Heart right ventricle (tissue), 16 donors: ENCODE results near the gene CUTC. TPM values are rescaled to one million over a fixed set of nuclear protein-coding genes. Genes with fewer than 3 reads are reported as not detected.

ENCODE experiments used
- ATAC-seq, 8 donors: fragments of 200-7000 bp; cut with Tn5 transposase; one replicate each; pipeline ENCODE4 v1.9.1; 2020; ENCODE audit warnings: mild to moderate bottlenecking in 8 of 8, moderate library complexity in 8 of 8, moderate number of reproducible peaks in 1 of 8
- DNase-seq, 2 donors: peaks; one replicate each; pipeline ENCODE4 v3.0.0-alpha.2; 2020
- H3K27ac ChIP-seq, 10 donors: fragments of 200-600 bp; sonication (generic) in 2 of 10; one replicate each; pipeline versions ENCODE4 v1.5.0 to v1.8.0; 2020 to 2022; ENCODE audit warnings: mild to moderate bottlenecking in 3 of 10
- H3K27me3 ChIP-seq, 7 donors: fragments of 200-600 bp; one replicate each; pipeline ENCODE4 v1.8.0; 2021 to 2022; ENCODE audit warnings: mild to moderate bottlenecking in 2 of 7
- H3K36me3 ChIP-seq, 9 donors: fragments of 200-600 bp; sonication (generic) in 1 of 9; one replicate each; pipeline versions ENCODE4 v1.5.0 to v1.8.0; 2020 to 2022; ENCODE audit warnings: mild to moderate bottlenecking in 2 of 9
- H3K4me1 ChIP-seq, 9 donors: fragments of 200-600 bp; sonication (generic) in 1 of 9; one replicate each; pipeline versions ENCODE4 v1.5.0 to v1.8.0; 2020 to 2022; ENCODE audit warnings: mild to moderate bottlenecking in 4 of 9
- H3K4me3 ChIP-seq, 10 donors: fragments of 200-600 bp; sonication (generic) in 2 of 10; one replicate each; pipeline versions ENCODE4 v1.5.0 to v1.8.0; 2020 to 2022; ENCODE audit warnings: mild to moderate bottlenecking in 7 of 10, moderate library complexity in 2 of 10
- H3K9me3 ChIP-seq, 11 donors: fragments of 200-600 bp in 10 of 11; sonication (generic) in 2 of 11; one replicate each; pipeline versions ENCODE4 v1.5.0 to v1.8.0; 2013 to 2022; ENCODE audit warnings: mild to moderate bottlenecking in 2 of 11, control low read depth in 1 of 11, moderate library complexity in 1 of 11
- CTCF ChIP-seq, 9 donors: fragments of 200-600 bp; sonication (generic) in 2 of 9; IDR thresholded peaks; one replicate each; pipeline versions ENCODE4 v1.5.0 to v1.8.0; 2021 to 2022; ENCODE audit warnings: antibody characterized with exemption in 9 of 9, mild to moderate bottlenecking in 5 of 9, moderate library complexity in 1 of 9
- WGBS, 2 donors: extraction: QIAGEN DNeasy Blood & Tissue Kit; methylation state at CpG; one replicate each; pipeline ENCODE4 v1.1.7; 2013; ENCODE audit warnings: inconsistent platforms in 1 of 2; 5-methylcytosine and 5-hydroxymethylcytosine counted together
- intact Hi-C, 10 donors: fragments of 100-400 bp; cut with DNase I; formaldehyde crosslinking; loops; one replicate each; pipeline versions ENCODE4 v1.11.1 to v1.14.2; 2022
- polyA plus RNA-seq, 2 donors: library from polyadenylated mRNA; stranded (reverse); fragments of 200-250 nt; gene quantifications; one replicate each; pipeline ENCODE4 v1.2.3, GENCODE V29; 2013
- total RNA-seq, 10 donors: library from RNA; stranded (reverse); fragmentation: NEBNext Ultra II Directional in 3 of 10; extraction: Animal tissue kit (Norgen Biotek cat#: 25700) in 3 of 10; gene quantifications; one replicate each; pipeline versions ENCODE4 v1.2.1 to v1.2.4, GENCODE V29; 2021 to 2023
- donor health status: Arrhythmogenic right ventricular cardiomyopathy.
- donor health status: ischemic (EF 13 %, LVEDD 7.1; RV severe dilation, severe dysfunction).
- donor health status: healthy with polysubstance abuse.
- donor health status: DM: no; HTN: yes; CAD: no.
- donor health status: DM: no; HTN: no; CAD: no.
- donor health status: ischemic (EF 25% LVEDD 6.9; RV normal size, moderate dysfunction).
- donor health status: ischemic (EF 25% LVEDD 5.7; RV mildly dilated, moderate dysfunction).
- donor health status: healthy.
- donor health status: DM: yes; HTN: yes; CAD: no.
- donor health status: Ischemic cardiomyopathy.
- donor health status: ischemic (EF 35%, LVEDD 5.7; RV mildly dilated, moderate dysfunction).
- donor health status: nonischemic (EF 11% LVEDD 7.7; RV severe dilation, severe dysfunction).
- donor health status: DM: yes; HTN: yes; CAD: no.
- donor health status: PGD.
- donor health status: ischemic (EF 29% LVEDD 5.4; RV normal size, mild dysfunction).
- donor health status: nonischemic (EF 23%, LVEDD 6.1; RV moderate dilation, normal function).

CUTC gene
- total and polyA plus RNA-seq, 12 donors: 29.7 to 43.7 (median 35.7) TPM

- Histone ChIP-seq H3K4me1 (peaks cover 0 to 10% (median 0%) of the 10 kb centered on the region in 9 donors), H3K36me3 (peaks cover 0 to 88% (median 12%) of the 10 kb centered on the region in 9 donors), H3K9me3 (no peaks in the 10 kb centered on the region), H3K4me3 (no peak overlapping the region), H3K27ac (no peak overlapping the region), H3K27me3 (no peaks in the 10 kb centered on the region)
- ATAC-seq (no peak), DNase-seq (no peak)
- TF ChIP-seq CTCF (IDR thresholded peaks at IDR 0.05): no peak
- intact Hi-C loops: no loop called here
- 95 to 98% methylated on average over 1 of the region's 1 CpG for WGBS, 2 donors
Observed at GRCh38 chr10:99689461-99689860, 42.6 kb upstream of the CUTC start.

GRCh38 chr10:99693933-99694583, 38.0 kb upstream of the CUTC start:
- peaks cover 0 to 99% (median 29%) of the 10 kb centered on the region in 9 donors for H3K36me3 ChIP-seq
- no peaks in the 10 kb centered on the region for H3K4me1 ChIP-seq
- intact Hi-C loops: no loop called here
- H3K9me3 ChIP-seq: no peaks in the 10 kb centered on the region
- no peak overlapping the region for H3K4me3 ChIP-seq
- no peaks in the 10 kb centered on the region for H3K27me3 ChIP-seq
- DNase-seq (no peak), ATAC-seq (no peak)
- no peak for TF ChIP-seq CTCF (IDR thresholded peaks at IDR 0.05)
- WGBS, 2 donors: 96 to 97% methylated on average over 3 of the region's 3 CpGs
- no peak overlapping the region for H3K27ac ChIP-seq

- Histone ChIP-seq H3K27me3 (no peaks in the 10 kb centered on the region), H3K36me3 (peaks cover 0 to 98% (median 29%) of the 10 kb centered on the region in 9 donors), H3K4me1 (no peaks in the 10 kb centered on the region), H3K4me3 (no peak overlapping the region), H3K9me3 (no peaks in the 10 kb centered on the region), H3K27ac (no peak overlapping the region)
- no peak for TF ChIP-seq CTCF (IDR thresholded peaks at IDR 0.05)
- WGBS, 2 donors: 94 to 96% methylated on average over 6 of the region's 6 CpGs
- ATAC-seq: no peak
- intact Hi-C loops: no loop called here
- no peak for DNase-seq
Observed at GRCh38 chr10:99695761-99696160, 36.3 kb upstream of the CUTC start.

GRCh38 chr10:99698504-99699080, 33.4 kb upstream of the CUTC start:
- Histone ChIP-seq H3K4me3 (no peak overlapping the region), H3K27me3 (no peaks in the 10 kb centered on the region), H3K4me1 (no peaks in the 10 kb centered on the region), H3K27ac (no peak overlapping the region), H3K9me3 (no peaks in the 10 kb centered on the region), H3K36me3 (peaks cover 0 to 98% (median 26%) of the 10 kb centered on the region in 9 donors)
- intact Hi-C loops: no loop called here
- WGBS, 2 donors: 85 to 87% methylated on average over 8 of the region's 8 CpGs
- ATAC-seq (no peak), DNase-seq (no peak)
- TF ChIP-seq CTCF (IDR thresholded peaks at IDR 0.05): peak in 1 of 9 donors; percentile 14
